ENCODE data around the gene RNGTT. TPM values are rescaled to one million over a fixed set of nuclear protein-coding genes. Genes with fewer than 3 reads are reported as not detected.

The RNGTT gene
- total RNA-seq = 1 to 10 TPM; 6.0 to 8.2 (median 7.4) TPM
- 1 to 10 TPM; 3.9 to 8.8 (median 8.3) TPM for polyA plus RNA-seq
- long read RNA-seq, donor 1, full-length matches to known transcripts = 2 of 4 reads
- long read RNA-seq, donor 1, partial matches to known transcripts = 2 of 4 reads
- long read RNA-seq, donor 1, other reads (novel, unspliced or antisense) = 0 of 4 reads
- long read RNA-seq, donor 2, full-length matches to known transcripts = 7 of 11 reads
- long read RNA-seq, donor 2, partial matches to known transcripts = 3 of 11 reads
- long read RNA-seq, donor 2, other reads (novel, unspliced or antisense) = 1 of 11 reads

- 0% methylated on average over 69 to 74 of the region's 74 CpGs for WGBS, 3 donors
- intact Hi-C loops (cut with DNase I) = no loop called here
- no peak for TF ChIP-seq CTCF (IDR thresholded peaks at IDR 0.05)
These were observed at the start of gene RNGTT for GRCh38 chr6:88963139-88964090. Gene RNGTT, minus strand, starts transcription at chr6:88963618. Its CDS starts 209 bp downstream, at chr6:88963409.

GRCh38 chr6:89011436-89011835, 48.0 kb upstream of the RNGTT start:
- Histone ChIP-seq H3K27me3 (ENCODE audit: insufficient read depth in 3 of 3, low read length in 2 of 3) (no peaks in the 10 kb centered on the region), H3K36me3 (ENCODE audit: insufficient read depth in 1 of 2, low read depth in 1 of 2) (no peaks in the 10 kb centered on the region), H3K4me1 (no peaks in the 10 kb centered on the region), H3K9me3 (no peaks in the 10 kb centered on the region), H3K4me3 (no peak overlapping the region), H3K27ac (no peak overlapping the region)
- 84 to 94% (median 93%) methylated on average over 2 of the region's 2 CpGs for WGBS, 3 donors
- ATAC-seq (no peak), DNase-seq (no peak)
- intact Hi-C loops (cut with DNase I) = no loop called here
- no peak for TF ChIP-seq CTCF (IDR thresholded peaks at IDR 0.05)

More at GRCh38 chr6:88963139-88964090, at the start of gene RNGTT:
- peaks cover 8% of the 10 kb centered on the region for H3K4me1 ChIP-seq
- ATAC-seq (peak; percentile 99 to 100 (median 100)), DNase-seq (peak; percentile 99)
- H3K4me3 ChIP-seq = peak within 1 kb of the TSS; percentile 98
- no peaks in the 10 kb centered on the region for H3K27me3 ChIP-seq (ENCODE audit: insufficient read depth in 3 of 3, low read length in 2 of 3)
- H3K9me3 ChIP-seq = peaks cover 16% of the 10 kb centered on the region
- H3K27ac ChIP-seq = peak within 1 kb of the TSS; percentile 90
- H3K36me3 ChIP-seq (ENCODE audit: insufficient read depth in 1 of 2, low read depth in 1 of 2) = no peaks in the 10 kb centered on the region

GRCh38 chr6:89010825-89011224, 47.4 kb upstream of the RNGTT start:
- Histone ChIP-seq H3K9me3 (no peaks in the 10 kb centered on the region), H3K4me3 (no peak overlapping the region), H3K27ac (no peak overlapping the region), H3K27me3 (ENCODE audit: insufficient read depth in 3 of 3, low read length in 2 of 3) (no peaks in the 10 kb centered on the region), H3K4me1 (no peaks in the 10 kb centered on the region), H3K36me3 (ENCODE audit: insufficient read depth in 1 of 2, low read depth in 1 of 2) (no peaks in the 10 kb centered on the region)
- TF ChIP-seq CTCF (IDR thresholded peaks at IDR 0.05) = no peak
- DNase-seq (no peak), ATAC-seq (no peak)
- intact Hi-C loops (cut with DNase I) = no loop called here
- WGBS, 3 donors = 59 to 96% (median 61%) methylated on average over 2 of the region's 2 CpGs

GRCh38 chr6:89009624-89010059, 46.2 kb upstream of the RNGTT start:
- no peaks in the 10 kb centered on the region for H3K27me3 ChIP-seq (ENCODE audit: insufficient read depth in 3 of 3, low read length in 2 of 3)
- WGBS, 3 donors = 82 to 89% (median 87%) methylated on average over 5 of the region's 5 CpGs
- ATAC-seq (no peak), DNase-seq (no peak)
- TF ChIP-seq CTCF (IDR thresholded peaks at IDR 0.05) = no peak
- intact Hi-C loops (cut with DNase I) = no loop called here
- H3K4me1 ChIP-seq = no peaks in the 10 kb centered on the region
- H3K4me3 ChIP-seq = no peak overlapping the region
- no peaks in the 10 kb centered on the region for H3K36me3 ChIP-seq (ENCODE audit: insufficient read depth in 1 of 2, low read depth in 1 of 2)
- no peaks in the 10 kb centered on the region for H3K9me3 ChIP-seq
- no peak overlapping the region for H3K27ac ChIP-seq
